HepG2 (cell line): ENCODE measurements around the gene CDC6. TPM values are rescaled to one million over a fixed set of nuclear protein-coding genes. Genes with fewer than 3 reads are reported as not detected.

ENCODE experiments used
- CHD2 ChIP-seq: IDR thresholded peaks from 2 replicates; pipeline ENCODE4 v1.6.1; 2011; ENCODE audit warnings: low read depth, low read length, improper control_type of control experiment
- DNMT3B ChIP-seq: conservative IDR thresholded peaks from 2 replicates; pipeline ENCODE4 v1.6.1; 2016; ENCODE audit warnings: missing biosample characterization, control low read depth
- DPF2 ChIP-seq: sonication (generic); formaldehyde crosslinking; IDR thresholded peaks from 2 replicates; pipeline ENCODE4 v1.4.0; 2020; ENCODE audit warnings: mild to moderate bottlenecking, low read depth, missing genetic modification reagents, borderline replicate concordance
- ELF1 ChIP-seq: sonication (generic); formaldehyde crosslinking; IDR thresholded peaks from 2 replicates; pipeline ENCODE4 v1.4.0; 2020; ENCODE audit warnings: missing genetic modification reagents
- HNRNPLL ChIP-seq: fragments of 200-400 bp; formaldehyde crosslinking; IDR thresholded peaks from 2 replicates; pipeline ENCODE4 v1.6.1; 2017; ENCODE audit warnings: mild to moderate bottlenecking, low read depth, low read length; ENCODE audit not compliant: poor library complexity, severe bottlenecking
- IRF2 ChIP-seq: IDR thresholded peaks from 2 replicates; pipeline ENCODE4 v1.6.1; 2018; ENCODE audit warnings: missing genetic modification reagents, missing compliant biosample characterization
- NFKBIZ ChIP-seq: IDR thresholded peaks from 2 replicates; pipeline ENCODE4 v1.6.1; 2018; ENCODE audit warnings: missing genetic modification reagents, missing compliant biosample characterization
- RBFOX2 ChIP-seq: fragments of 200-400 bp; formaldehyde crosslinking; IDR thresholded peaks from 2 replicates; pipeline ENCODE4 v1.6.1; 2017; ENCODE audit warnings: low read depth, mild to moderate bottlenecking, low read length
- SALL1 ChIP-seq: sonication (generic); formaldehyde crosslinking; IDR thresholded peaks from 2 replicates; pipeline ENCODE4 v1.8.0; 2022; ENCODE audit warnings: mild to moderate bottlenecking, missing genetic modification reagents
- SCMH1 ChIP-seq: sonication (generic); formaldehyde crosslinking; IDR thresholded peaks from 2 replicates; pipeline ENCODE4 v1.9.0; 2021; ENCODE audit warnings: missing genetic modification reagents, mild to moderate bottlenecking, borderline replicate concordance
- TEAD3 ChIP-seq: optimal IDR thresholded peaks from 2 replicates; pipeline ENCODE3; 2016; ENCODE audit warnings: borderline replicate concordance
- TOE1 ChIP-seq: sonication (generic); formaldehyde crosslinking; IDR thresholded peaks from 2 replicates; pipeline ENCODE4 v1.4.0; 2020; ENCODE audit warnings: mild to moderate bottlenecking, missing genetic modification reagents
- XBP1 ChIP-seq: sonication (generic); formaldehyde crosslinking; IDR thresholded peaks from 2 replicates; pipeline ENCODE4 v1.5.0; 2020; ENCODE audit warnings: missing genetic modification reagents
- YEATS4 ChIP-seq: sonication (generic); formaldehyde crosslinking; IDR thresholded peaks from 2 replicates; pipeline ENCODE4 v1.4.0; 2020; ENCODE audit warnings: missing genetic modification reagents, borderline replicate concordance
- YY1 ChIP-seq: IDR thresholded peaks from 2 replicates; pipeline ENCODE4 v1.6.1; 2011; ENCODE audit warnings: low read length, low read depth, moderate library complexity, mild to moderate bottlenecking; ENCODE audit not compliant: insufficient read depth, insufficient replicate concordance
- ZNF777 ChIP-seq: sonication (generic); formaldehyde crosslinking; IDR thresholded peaks from 2 replicates; pipeline ENCODE4 v1.4.0; 2020; ENCODE audit warnings: missing genetic modification reagents
- ZNF891 ChIP-seq: sonication (generic); formaldehyde crosslinking; IDR thresholded peaks from 2 replicates; pipeline ENCODE4 v1.5.0; 2020; ENCODE audit warnings: mild to moderate bottlenecking, missing genetic modification reagents
- polyA plus RNA-seq, 8 experiments: library from polyadenylated mRNA; depleted of rRNA in 3 of 8; stranded (reverse) in 7 of 8; unstranded in 1 of 8; fragments of >200 nt; fragmentation: Illumina TruSeq in 4 of 8; extraction: Trizol in 4 of 8; gene quantifications; 2 replicates each; pipeline versions ENCODE4 v1.2.1 to v1.2.3, GENCODE V29; 2011 to 2016; ENCODE audit warnings: low read depth in 4 of 8, missing spikeins in 1 of 8, mixed read lengths in 1 of 8; ENCODE audit not compliant: insufficient read depth in 1 of 8
- total RNA-seq, 5 experiments: library from RNA; depleted of rRNA; stranded (reverse); fragments of >200 nt; fragmentation: Illumina TruSeq; extraction: Trizol; gene quantifications; 2 replicates each; pipeline ENCODE4 v1.2.3, GENCODE V29; 2016; ENCODE audit warnings: low read depth in 1 of 5
- TF ChIP-seq, protein P1 (sequence below): sonication (generic); formaldehyde crosslinking; IDR thresholded peaks from 2 replicates; pipeline ENCODE4 v1.8.0; 2022; ENCODE audit warnings: mild to moderate bottlenecking, missing genetic modification reagents, borderline replicate concordance
- TF ChIP-seq, protein P2 (sequence below): sonication (generic); formaldehyde crosslinking; IDR thresholded peaks from 2 replicates; pipeline ENCODE4 v1.8.0; 2022; ENCODE audit warnings: missing genetic modification reagents, mild to moderate bottlenecking, inconsistent platforms, borderline replicate concordance
- TF ChIP-seq, protein P3 (sequence below): sonication (generic); formaldehyde crosslinking; IDR thresholded peaks from 2 replicates; pipeline ENCODE4 v1.4.0; 2020; ENCODE audit warnings: missing genetic modification reagents
- TF ChIP-seq, protein P4 (sequence below): sonication (generic); formaldehyde crosslinking; IDR thresholded peaks from 2 replicates; pipeline ENCODE4 v1.4.0; 2020; ENCODE audit warnings: low read depth, mild to moderate bottlenecking, missing genetic modification reagents

Gene CDC6
- total and polyA plus RNA-seq, 2 of the 13 experiments (the other 11 are each of a cell fraction or from before 2014, with no cell fraction given) = 17.4 to 114 TPM

DNA sequence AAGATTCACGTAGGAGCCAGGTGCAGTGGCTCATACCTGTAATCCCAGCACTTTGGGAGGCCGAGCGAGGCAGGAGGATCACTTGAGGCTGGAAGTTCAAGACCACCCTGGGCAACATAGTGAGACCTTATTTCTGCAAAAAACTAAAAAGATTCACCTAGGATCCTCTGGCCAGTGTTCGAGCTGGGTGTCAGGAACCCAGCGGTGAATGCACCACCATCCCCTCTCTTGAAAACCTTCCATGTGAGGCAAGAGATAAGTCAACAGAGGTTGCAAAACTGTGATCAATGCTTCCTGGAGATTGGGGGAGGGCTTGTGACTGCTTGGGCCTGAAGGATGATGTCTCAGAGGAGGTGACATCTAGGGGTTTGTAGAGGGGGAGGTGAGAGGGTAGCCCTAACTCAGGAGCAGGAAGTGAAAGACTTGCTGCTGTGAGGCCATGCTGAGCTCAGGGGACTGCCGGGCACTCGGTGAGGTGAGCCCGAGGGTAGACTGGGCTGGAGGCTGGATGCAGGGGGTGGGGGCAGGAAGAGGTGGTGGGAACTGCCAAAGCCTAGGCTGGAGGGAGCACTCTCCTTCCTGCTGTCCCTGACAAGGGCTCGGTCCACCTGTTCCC lies 65.2 kb downstream of the CDC6 start (continued):
- TF ChIP-seq, protein P1, sequence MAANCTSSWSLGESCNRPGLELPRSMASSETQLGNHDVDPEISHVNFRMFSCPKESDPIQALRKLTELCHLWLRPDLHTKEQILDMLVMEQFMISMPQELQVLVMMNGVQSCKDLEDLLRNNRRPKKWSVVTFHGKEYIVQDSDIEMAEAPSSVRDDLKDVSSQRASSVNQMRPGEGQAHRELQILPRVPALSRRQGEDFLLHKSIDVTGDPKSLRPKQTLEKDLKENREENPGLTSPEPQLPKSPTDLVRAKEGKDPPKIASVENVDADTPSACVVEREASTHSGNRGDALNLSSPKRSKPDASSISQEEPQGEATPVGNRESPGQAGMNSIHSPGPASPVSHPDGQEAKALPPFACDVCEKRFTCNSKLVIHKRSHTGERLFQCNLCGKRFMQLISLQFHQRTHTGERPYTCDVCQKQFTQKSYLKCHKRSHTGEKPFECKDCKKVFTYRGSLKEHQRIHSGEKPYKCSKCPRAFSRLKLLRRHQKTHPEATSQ = peak; percentile 81; the same call in 1 of the 2 replicates
- TF ChIP-seq YEATS4 (CRISPR knock-in tag) (peak; percentile 57; the same call in 1 of the 2 replicates), HNRNPLL (no peak), DPF2 (CRISPR knock-in tag) (peak; percentile 99), CHD2 (no peak), NFKBIZ (CRISPR knock-in tag) (peak; percentile 94), YY1 (peak; percentile 31), ZNF891 (CRISPR knock-in tag) (peak; percentile 54; the same call in 1 of the 2 replicates), RBFOX2 (no peak), XBP1 (no peak), IRF2 (CRISPR knock-in tag) (peak; percentile 93), SALL1 (CRISPR knock-in tag) (peak; percentile 95), SCMH1 (CRISPR knock-in tag) (no peak), TEAD3 (CRISPR knock-in tag) (peak; percentile 81), ZNF777 (CRISPR knock-in tag) (no peak; the same call in 1 of the 2 replicates), DNMT3B (CRISPR knock-in tag) (0 out of 2 replicates have a peak, but pooled peaks have one; percentile 88), ELF1 (peak; percentile 77), TOE1 (CRISPR knock-in tag) (no peak)
- TF ChIP-seq, protein P2, sequence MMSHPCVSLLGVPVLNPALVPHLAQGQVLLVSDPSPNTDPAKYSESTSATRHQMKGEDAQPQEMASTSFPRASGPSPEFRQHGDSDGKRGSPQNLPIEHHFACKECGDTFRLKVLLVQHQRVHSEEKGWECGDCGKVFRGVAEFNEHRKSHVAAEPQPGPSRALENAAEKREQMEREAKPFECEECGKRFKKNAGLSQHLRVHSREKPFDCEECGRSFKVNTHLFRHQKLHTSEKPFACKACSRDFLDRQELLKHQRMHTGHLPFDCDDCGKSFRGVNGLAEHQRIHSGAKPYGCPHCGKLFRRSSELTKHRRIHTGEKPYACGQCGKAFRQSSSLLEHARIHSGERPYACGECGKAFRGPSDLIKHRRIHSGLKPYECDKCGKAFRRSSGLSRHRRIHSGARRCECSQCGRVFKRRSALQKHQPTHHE (CRISPR knock-in tag) = no peak
- TF ChIP-seq, protein P3, sequence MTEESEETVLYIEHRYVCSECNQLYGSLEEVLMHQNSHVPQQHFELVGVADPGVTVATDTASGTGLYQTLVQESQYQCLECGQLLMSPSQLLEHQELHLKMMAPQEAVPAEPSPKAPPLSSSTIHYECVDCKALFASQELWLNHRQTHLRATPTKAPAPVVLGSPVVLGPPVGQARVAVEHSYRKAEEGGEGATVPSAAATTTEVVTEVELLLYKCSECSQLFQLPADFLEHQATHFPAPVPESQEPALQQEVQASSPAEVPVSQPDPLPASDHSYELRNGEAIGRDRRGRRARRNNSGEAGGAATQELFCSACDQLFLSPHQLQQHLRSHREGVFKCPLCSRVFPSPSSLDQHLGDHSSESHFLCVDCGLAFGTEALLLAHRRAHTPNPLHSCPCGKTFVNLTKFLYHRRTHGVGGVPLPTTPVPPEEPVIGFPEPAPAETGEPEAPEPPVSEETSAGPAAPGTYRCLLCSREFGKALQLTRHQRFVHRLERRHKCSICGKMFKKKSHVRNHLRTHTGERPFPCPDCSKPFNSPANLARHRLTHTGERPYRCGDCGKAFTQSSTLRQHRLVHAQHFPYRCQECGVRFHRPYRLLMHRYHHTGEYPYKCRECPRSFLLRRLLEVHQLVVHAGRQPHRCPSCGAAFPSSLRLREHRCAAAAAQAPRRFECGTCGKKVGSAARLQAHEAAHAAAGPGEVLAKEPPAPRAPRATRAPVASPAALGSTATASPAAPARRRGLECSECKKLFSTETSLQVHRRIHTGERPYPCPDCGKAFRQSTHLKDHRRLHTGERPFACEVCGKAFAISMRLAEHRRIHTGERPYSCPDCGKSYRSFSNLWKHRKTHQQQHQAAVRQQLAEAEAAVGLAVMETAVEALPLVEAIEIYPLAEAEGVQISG (CRISPR knock-in tag) = peak; percentile 83
- TF ChIP-seq, protein P4, sequence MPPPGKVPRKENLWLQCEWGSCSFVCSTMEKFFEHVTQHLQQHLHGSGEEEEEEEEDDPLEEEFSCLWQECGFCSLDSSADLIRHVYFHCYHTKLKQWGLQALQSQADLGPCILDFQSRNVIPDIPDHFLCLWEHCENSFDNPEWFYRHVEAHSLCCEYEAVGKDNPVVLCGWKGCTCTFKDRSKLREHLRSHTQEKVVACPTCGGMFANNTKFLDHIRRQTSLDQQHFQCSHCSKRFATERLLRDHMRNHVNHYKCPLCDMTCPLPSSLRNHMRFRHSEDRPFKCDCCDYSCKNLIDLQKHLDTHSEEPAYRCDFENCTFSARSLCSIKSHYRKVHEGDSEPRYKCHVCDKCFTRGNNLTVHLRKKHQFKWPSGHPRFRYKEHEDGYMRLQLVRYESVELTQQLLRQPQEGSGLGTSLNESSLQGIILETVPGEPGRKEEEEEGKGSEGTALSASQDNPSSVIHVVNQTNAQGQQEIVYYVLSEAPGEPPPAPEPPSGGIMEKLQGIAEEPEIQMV (CRISPR knock-in tag) = no peak; the same call in 1 of the 2 replicates
